ENCODE results near the gene LYPD5. TPM values are rescaled to one million over a fixed set of nuclear protein-coding genes. Genes with fewer than 3 reads are reported as not detected.
A peak's percentile ranks its signal among the peaks of the same experiment; 100 is the strongest.
"Not testable (repeated sequence)": the region's sequence is repeated elsewhere in the genome, so short reads cannot be mapped to it uniquely, and the experiment has no call there.

Gene LYPD5, protein sequence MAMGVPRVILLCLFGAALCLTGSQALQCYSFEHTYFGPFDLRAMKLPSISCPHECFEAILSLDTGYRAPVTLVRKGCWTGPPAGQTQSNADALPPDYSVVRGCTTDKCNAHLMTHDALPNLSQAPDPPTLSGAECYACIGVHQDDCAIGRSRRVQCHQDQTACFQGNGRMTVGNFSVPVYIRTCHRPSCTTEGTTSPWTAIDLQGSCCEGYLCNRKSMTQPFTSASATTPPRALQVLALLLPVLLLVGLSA
- total RNA-seq = 1.6 TPM

DNA sequence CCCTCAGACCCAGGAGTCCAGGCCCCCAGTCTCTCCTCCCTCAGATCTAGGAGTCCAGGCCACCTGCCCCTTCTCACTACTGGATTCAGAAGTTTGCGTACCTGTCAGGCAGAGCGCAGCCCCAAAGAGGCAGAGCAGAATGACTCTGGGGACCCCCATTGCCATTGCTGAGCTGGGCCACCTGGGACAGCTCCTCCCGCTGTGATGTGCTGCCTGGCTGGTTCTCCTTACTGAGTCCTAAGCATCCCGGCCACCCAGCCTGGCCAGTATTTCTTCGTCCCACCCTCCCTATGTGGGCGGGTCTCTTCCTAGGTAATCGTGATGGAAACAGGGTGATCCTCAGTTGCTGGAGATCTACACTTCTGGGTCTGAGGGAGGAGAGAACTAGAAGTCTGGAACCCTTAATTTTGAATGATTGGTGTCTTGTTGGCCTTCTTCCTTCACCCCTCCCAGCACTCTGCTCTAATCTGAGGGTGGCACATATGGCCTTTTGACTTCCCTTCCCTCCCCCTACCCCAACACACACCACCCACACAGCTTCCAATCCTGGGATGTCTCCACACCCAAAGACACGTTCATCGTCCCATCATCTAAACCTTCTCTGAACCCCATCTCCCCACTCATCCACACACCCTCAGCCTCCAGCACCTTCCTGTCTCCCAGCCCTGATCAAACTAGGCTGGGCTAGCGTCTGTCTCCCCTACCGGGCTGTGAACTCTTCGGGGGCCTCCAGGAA is at the start of gene LYPD5:
TSS of gene LYPD5 (minus strand) at position 232 of the 736 bp plus-strand sequence. CDS start at position 165, 67 bp downstream.
- no peak for DNase-seq (ENCODE audit: low spot score)

DNA sequence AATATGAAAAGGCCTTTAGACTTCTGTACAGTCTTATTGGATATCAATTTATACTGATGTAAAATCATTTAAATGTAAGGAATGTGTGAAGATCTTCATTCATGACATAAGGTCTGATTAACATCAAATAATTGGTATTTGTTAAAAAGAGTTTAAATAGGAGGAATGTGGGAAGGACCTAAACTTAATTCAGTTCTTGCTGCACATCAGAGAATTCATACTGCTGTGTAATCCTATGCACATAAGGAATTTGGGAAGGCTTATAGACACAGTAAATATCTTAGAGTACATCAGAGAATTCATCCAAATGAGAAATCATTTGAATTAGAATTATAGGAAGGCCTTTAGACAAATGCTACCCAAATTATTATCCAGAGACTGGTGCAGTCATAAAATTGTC is 46.6 kb upstream of the LYPD5 start:
- no peak for DNase-seq (ENCODE audit: low spot score)

DNA sequence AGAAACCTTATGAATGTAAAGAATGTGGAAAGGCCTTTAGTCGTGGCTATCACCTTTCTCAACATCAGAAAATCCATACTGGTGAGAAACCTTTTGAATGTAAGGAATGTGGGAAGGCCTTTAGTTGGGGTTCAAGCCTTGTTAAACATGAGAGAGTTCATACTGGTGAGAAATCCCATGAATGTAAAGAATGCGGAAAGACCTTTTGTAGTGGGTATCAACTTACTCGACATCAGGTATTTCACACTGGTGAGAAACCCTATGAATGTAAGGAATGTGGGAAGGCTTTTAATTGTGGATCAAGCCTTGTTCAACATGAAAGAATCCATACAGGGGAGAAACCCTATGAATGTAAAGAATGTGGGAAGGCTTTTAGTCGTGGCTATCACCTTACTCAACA is 45.6 kb upstream of the LYPD5 start:
- no peak for DNase-seq (ENCODE audit: low spot score)

DNA sequence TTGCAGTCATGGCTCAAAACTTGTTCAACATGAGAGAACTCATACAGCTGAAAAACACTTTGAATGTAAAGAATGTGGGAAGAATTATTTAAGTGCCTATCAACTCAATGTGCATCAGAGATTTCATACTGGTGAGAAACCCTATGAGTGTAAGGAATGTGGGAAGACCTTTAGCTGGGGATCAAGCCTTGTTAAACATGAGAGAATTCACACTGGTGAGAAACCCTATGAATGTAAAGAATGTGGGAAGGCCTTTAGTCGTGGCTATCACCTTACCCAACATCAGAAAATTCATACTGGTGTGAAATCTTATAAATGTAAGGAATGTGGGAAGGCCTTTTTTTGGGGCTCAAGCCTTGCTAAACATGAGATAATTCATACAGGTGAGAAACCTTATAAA is 45.0 kb upstream of the LYPD5 start:
- no peak for DNase-seq (ENCODE audit: low spot score)

DNA sequence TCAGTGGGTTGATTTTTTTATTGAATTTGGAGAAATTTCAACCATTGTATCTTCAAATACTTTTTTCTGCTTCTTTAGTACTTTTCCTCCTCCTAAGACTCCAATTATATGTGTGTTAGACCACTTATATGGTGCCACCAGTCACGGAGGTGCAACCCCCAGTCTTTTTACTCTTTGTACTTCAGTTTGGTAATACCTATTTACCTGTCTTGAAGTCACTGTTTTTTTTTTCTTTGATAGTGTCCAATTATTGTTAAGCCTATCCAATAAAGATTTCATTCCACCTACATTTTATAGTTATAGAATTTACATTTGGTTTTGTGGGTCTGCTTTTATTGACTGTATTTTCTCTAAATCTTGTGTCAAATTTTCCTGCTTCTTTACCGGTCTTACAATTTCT is 39.8 kb upstream of the LYPD5 start:
- no peak for DNase-seq (ENCODE audit: low spot score)

DNA sequence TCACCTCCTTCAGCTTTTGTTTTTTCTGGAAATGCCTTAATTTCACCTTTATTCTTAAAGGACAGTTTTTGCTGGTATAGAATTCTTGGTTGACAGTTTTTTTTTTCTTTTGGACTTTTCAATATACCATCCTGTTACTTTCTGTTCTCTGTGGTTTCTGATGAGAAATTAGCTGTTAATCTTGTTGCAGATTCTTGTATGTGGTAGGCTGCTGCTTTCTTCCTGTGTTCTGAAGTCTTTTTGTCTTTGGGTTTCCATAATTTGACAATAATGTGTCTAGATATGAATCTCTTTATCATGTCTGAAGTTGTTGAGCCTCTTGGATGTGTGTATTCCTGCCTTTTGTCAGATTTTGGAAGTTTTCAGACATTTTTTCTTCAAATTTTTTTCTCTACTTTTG is 36.9 kb upstream of the LYPD5 start:
- DNase-seq (ENCODE audit: low spot score) = no peak

DNA sequence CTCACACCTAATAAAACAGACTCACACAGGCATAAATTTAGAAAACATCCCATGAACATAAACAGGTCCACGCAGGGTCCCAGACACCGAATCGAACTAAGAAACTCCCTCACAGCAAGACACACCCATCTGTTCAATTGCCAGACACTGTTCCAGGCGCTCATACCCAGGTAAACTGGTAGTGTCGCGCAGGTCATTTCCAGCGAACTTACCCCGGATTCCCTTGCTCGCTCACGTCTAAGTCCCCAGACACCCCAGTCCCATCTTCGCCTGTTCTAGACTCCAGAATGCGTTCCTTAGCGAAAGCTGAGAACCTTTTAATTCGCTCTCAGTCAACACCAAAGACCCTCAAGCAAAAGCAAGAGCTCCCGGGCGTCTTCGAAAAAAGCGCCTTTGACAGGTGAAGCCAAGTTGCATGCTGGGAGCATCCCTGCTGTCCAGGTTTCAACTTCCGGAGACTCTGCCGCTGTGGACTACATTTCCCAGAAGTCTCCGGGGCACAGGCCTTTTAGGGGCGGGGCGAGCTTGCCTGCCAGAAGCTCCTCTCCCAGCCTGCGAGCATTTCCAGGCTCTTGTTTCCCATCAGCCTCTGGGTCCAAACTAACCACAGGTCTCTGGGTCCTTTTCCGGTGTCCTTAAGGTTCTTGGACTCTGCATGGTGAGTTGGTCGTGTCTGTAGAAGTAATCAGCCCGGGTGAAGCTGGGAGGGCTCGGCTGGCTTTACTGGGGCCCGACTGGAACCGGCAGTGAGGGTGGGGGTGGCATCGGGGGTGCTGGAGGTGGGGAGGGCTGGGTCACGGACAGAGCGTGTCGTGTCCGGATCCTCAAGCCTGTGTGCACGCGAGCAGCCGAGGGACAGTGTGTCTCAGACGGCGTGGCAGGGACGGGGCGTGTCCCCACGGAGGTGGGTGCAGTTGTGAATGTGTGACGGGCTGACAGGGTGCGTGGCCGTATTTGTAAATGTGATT is 24.8 kb upstream of the LYPD5 start, which contains the start of gene ZNF283:
TSS of gene ZNF283 (plus strand) at position 535 of the 968 bp plus-strand sequence. CDS start 6,184 bp downstream, outside the sequence.
- DNase-seq (ENCODE audit: low spot score) = peak; percentile 95

DNA sequence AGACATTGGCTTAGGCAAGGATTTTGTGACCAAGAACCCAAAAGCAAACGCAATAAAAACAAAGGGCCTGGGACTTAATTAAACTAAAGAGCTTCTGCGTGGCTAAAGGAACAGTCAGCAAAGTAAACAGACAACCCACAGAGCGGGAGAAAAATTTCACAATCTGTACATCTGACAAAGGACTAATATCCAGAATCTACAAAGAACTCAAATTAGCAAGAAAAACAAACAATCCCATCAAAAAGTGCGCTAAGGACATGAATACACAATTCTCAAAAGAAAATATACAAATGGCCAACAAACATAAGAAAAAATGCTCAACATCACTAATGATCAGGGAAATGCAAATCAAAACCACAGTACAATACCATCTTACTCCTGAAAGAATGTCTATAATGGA is 22.3 kb upstream of the LYPD5 start:
- not testable (repeated sequence) for DNase-seq (ENCODE audit: low spot score)

DNA sequence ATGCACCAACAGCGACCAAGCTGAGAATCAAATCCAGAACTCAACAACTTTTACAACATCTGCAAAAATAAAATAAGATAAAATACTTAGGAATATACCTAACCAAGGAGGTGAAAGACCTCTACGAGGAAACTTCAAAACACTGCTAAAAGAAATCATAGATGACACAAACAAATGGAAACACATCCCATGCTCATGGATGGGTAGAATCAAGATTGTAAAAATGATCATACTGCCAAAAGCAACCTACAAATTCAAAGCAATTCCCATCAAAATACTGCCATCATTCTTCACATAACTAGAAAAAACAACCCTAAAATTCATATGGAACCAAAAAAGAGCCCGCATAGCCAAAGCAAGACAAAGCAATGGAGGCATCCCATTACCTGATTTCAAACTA is 21.6 kb upstream of the LYPD5 start:
- not testable (repeated sequence) for DNase-seq (ENCODE audit: low spot score)

DNA sequence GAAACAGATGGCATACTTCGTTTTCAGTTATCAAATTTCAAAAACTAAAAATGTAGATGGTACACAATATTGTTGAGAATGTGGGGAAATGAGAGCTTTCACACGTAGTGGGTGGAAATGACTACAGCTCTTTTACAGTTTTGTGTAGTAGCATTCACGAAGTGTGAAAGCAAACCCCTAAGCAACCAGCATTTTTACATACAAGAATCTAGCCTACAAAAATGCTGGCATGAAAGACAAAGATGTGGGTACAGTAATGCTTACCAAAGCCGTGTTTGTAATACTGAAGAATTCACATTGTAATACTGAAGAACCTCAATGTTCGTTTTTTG is 18.6 kb upstream of the LYPD5 start:
- no peak for DNase-seq (ENCODE audit: low spot score)

DNA sequence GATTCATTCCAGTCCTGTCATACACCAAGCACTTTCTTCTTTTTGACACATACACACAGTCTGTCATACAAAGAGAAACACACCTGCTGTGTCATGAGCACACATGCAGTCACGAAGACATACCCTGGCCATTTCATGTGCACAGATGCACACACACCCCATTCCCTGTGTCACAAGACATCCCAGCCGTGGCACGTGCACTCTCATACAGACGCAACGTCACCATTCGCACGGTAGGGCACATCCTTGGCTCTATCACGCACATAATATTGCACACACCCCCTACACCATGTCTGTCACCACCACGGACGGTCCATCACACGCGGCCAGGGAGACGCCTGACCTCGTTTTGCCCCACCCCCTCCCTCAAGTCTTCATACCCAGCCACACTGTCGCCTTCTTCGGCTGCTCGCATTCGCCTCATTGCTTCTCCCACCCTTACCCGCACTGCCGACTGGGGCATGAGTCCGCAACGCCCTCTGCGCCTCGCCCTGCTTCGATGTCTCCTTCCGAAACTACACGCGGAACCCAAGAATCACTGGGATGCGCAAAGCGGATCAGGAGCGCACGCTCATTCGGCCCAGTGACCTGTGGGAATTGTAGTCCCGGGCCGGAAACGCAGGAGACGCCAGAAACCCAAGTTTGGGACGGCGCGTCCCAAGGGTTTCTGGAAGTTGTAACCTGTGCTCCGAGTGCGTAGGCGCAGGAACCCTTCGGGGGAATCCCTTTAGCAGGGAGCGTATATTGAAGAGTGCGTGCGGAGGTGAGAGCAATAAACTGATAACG is 18.0 kb upstream of the LYPD5 start:
- DNase-seq (ENCODE audit: low spot score) = peak; percentile 19

DNA sequence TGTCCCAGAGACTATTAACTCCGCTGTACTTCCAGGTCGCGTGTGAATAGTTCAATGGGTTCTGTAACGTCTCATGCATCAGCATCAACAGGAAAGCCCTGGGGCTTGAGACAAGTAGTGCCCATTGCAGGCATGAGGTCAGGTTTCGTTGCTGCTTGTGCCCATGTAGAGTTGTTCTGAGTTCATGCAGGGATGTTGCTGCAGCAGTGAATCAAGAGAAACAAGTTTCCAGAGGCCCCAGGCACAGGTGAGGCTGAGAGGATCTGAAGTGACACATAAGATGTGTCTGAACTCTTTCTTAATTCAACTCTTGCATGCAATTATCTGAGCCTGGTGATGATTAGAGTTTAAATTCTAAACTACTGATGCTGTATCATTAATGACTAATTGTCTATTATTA is 16.3 kb upstream of the LYPD5 start:
- DNase-seq (ENCODE audit: low spot score) = no peak

DNA sequence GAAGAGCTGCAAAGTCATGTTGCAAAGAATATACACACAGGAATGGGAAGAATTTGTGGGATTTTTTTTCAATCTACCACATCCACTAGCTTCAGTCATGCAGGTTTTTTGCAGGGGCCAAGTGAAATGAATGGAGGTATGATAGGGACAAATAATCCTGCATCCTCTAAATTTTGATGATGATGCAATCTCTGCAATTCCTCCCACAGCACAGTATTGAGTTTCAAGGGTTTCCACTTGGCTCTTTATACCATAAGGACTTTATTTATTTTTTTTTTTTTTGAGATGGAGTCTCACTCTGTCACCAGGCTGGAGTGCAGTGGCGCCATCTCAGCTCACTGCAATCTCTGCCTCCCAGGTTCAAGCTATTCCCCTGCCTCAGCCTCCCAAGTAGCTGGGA is 15.2 kb upstream of the LYPD5 start:
- DNase-seq (ENCODE audit: low spot score) = not testable (repeated sequence)

DNA sequence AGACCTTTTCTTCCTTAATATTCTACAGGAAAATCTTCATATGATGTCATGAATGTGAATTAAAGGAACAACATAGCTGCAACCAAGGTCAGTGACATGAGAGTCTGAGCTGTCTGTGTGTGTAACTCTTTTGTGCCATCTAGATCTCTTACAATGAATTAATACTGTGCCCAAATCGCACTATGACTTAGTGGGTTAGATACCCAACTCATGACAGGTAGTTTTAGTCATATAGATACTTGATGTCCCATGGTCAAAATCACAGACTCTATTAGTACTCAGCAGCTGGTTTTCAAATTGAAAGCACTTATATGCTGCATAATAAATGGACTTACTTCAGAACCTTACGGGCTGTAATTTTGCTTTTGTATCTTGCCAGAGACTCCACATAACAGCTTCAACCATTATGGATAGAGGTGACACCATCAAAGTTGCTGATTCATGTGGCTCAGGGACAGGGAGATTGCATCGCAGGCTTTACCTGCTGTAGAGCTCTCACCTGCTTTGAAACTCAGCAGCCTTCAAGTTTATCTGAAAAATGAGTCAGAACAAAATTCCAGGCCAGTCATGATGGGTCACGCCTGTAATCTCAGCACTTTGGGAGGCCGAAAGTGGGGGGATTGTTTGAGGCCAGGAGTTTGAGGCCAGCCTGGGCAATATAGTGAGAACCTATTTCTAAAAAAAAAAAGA is 12.6 kb upstream of the LYPD5 start:
- DNase-seq (ENCODE audit: low spot score) = no peak

DNA sequence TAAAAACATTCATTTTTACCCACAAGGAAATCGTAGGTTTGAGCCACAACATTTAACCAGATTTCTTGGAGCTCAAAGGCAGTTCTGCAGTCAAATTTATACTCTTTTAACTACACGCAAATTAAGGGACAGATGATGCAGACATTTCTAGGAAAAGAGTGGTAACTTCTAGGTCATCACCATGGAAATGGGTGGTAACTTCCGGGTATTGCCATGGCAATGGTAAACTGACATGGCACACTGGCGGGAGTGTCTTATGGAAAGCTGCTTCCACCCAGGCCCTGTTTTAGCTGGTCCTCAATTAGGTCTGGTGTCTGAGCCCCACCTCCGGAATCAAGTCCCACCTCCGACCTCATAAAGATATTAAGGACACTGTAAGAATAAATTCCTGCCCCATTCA is 10.4 kb upstream of the LYPD5 start:
- DNase-seq (ENCODE audit: low spot score) = no peak

DNA sequence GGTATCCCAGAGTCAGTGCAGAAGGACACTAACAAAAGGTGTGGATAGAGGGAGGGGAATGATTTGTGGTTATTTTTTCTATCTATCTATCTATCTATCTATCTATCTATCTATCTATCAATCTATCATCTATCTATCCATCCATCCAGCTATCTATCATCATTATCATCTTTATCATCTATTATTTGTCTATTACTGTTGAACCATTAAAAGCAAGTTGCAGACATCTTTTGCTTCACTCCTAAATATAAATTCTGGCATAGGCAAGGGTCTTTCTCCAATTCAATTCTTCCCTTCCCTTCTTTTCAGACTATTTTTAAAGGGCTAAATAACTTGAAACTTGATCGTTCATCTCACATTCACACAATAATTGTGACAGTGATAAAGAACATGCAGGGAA is 10.0 kb upstream of the LYPD5 start:
- no peak for DNase-seq (ENCODE audit: low spot score)

DNA sequence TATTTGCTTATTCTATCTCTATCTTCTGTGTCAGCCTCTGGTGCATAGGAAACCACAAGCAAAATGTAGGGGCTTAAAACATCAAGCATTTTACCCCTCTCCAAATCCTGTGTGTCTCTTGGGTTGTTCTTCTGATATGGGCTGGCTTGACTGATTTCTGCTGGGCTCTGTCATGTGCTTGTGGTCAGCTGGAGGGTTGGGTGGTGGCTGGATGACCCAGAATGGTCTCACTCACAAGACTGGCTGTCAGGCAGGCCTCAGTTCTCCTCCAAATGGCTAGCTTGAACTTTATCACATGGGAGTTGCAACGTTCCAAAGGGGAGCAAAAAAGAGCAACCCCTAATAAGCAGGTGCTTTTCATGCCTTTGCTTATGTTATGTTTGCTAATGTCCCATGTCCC is 9.6 kb upstream of the LYPD5 start:
- DNase-seq (ENCODE audit: low spot score) = no peak

DNA sequence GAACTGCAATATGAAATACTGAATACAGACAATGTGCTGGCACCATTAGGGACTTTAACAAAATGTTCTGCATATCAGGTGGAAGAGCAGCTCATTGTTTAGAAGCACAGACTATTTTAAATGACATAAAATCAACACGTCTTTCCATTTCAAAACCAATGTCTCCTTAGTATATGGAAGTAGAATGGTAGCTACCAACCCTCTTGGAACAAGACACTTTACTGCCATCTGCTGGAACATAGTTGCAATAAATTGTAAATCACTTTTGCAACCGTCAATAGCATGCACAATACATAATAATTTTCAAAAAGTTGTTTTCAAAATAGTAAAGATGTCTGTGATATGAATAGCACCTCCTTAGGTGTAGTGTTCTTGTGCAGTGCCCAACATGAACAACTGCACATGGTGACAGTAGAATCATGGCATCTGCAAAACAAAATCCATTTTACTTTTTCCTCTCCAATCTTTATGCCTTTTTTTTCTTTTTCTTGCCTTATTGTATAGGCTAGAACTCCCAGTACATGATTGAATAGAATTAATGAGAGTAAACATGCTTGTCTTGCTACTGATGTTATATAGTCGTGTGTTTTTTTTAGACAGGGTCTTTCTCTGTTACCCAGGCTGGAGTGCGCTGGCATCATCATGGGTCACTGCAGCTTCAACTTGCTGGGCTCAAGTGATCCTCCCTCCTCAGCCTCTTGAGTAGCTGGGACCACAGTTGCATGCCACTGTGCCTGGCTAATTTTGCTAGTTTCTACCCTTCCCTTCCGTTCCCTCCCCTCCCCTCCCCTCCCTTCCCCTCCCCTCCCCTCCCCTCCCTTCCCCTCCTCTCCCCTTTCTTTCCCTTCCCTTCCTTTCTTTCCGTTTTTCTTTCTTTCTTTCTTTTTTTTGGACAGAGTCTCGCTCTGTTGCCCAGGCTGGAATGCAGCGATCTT is 7.8 kb upstream of the LYPD5 start:
- DNase-seq (ENCODE audit: low spot score) = no peak

DNA sequence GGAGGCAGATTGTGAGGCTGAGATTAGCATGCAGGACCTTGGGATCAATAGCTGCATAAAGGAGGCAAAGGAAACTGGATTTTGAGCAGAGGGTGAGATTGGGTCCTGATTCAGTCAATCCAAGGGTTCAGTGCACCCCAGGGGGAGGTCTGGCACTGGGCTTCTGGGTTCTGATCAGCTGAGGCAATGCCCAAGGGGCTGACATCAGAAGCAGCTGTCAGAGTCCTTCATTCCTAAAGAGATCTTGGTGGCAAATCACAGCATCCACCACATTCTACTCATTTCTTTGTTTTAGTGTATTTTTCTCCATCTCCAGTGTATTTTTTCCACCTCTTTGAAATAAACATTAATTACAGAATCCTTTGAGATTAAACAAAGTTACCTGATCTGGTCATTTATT is 5.4 kb upstream of the LYPD5 start:
- DNase-seq (ENCODE audit: low spot score) = no peak

DNA sequence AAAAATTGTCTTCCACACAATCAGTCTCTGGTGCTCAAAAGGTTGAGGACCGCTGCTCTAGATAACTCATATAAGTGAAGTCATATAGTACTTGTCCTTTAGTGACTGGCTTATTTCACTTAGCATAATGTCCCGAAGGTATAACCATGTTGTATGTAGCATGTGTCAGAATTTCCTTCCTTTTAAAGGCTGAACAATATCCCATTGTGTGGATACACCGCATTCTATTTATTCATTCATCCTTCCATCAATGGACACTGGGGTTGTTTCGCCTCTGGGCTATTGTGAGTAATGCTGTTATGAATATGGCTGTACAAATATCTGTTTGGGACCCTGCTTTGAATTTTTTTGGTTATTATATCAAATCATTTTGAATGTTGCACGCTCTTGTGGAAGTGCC is 4.6 kb upstream of the LYPD5 start:
- DNase-seq (ENCODE audit: low spot score) = no peak
